CD14-positive monocyte (primary cell): ENCODE data around the gene CEP72. TPM values are rescaled to one million over a fixed set of nuclear protein-coding genes. Genes with fewer than 3 reads are reported as not detected.

ENCODE experiments used
- DNase-seq, 3 donors: peaks; one replicate each; pipeline ENCODE4 v3.0.0-alpha.2; 2011 to 2022
- H2AFZ ChIP-seq: 2 replicates; pipeline ENCODE4 v1.6.0; 2012; ENCODE audit warnings: mild to moderate bottlenecking, low read depth, low read length, inconsistent platforms; ENCODE audit not compliant: insufficient read depth, poor library complexity, severe bottlenecking
- H3K27ac ChIP-seq, 2 donors: 1 replicate in 1 of 2; 2 replicates in 1 of 2; pipeline ENCODE4 v1.5.1; 2012 to 2013; ENCODE audit warnings: low read length in 2 of 2, control low read depth in 1 of 2, inconsistent platforms in 1 of 2, low read depth in 1 of 2, mild to moderate bottlenecking in 1 of 2
- H3K27me3 ChIP-seq, 2 donors: one replicate each; pipeline versions ENCODE4 v1.6.0 to v1.6.1; 2011 to 2013; ENCODE audit warnings: low read length in 2 of 2; ENCODE audit not compliant: control insufficient read depth in 2 of 2, insufficient read depth in 2 of 2
- H3K36me3 ChIP-seq, 2 donors: replicated peaks in 1 of 2; 1 replicate in 1 of 2; 2 replicates in 1 of 2; pipeline versions ENCODE4 v1.5.1 to v1.6.1; 2012 to 2013; ENCODE audit warnings: low read length in 2 of 2, control low read depth in 1 of 2, inconsistent platforms in 1 of 2, mild to moderate bottlenecking in 1 of 2; ENCODE audit not compliant: insufficient read depth in 2 of 2, control insufficient read depth in 1 of 2
- H3K4me1 ChIP-seq, 2 donors: 1 replicate in 1 of 2; 2 replicates in 1 of 2; pipeline versions ENCODE4 v1.5.1 to v1.6.1; 2012 to 2013; ENCODE audit warnings: low read length in 2 of 2, control low read depth in 1 of 2, inconsistent platforms in 1 of 2, mild to moderate bottlenecking in 1 of 2, moderate library complexity in 1 of 2; ENCODE audit not compliant: insufficient read depth in 2 of 2, control insufficient read depth in 1 of 2
- H3K4me2 ChIP-seq: replicated peaks from 2 replicates; pipeline ENCODE3; 2012; ENCODE audit warnings: low read length, moderate library complexity, mild to moderate bottlenecking; ENCODE audit not compliant: poor library complexity, severe bottlenecking; ENCODE audit errors: extremely low read depth
- H3K4me3 ChIP-seq, 3 experiments: fragments of 200-600 bp in 1 of 3; sonication (generic) in 1 of 3; replicated peaks in 1 of 3; 1 replicate in 2 of 3; 2 replicates in 1 of 3; pipeline ENCODE4 v1.5.1; 2011 to 2013; ENCODE audit warnings: low read length in 3 of 3, mild to moderate bottlenecking in 3 of 3, control low read depth in 2 of 3, low read depth in 2 of 3, inconsistent platforms in 1 of 3, moderate library complexity in 1 of 3
- H3K79me2 ChIP-seq: 2 replicates; pipeline ENCODE4 v1.6.0; 2012; ENCODE audit warnings: mild to moderate bottlenecking, control low read depth, inconsistent platforms, low read length, moderate library complexity; ENCODE audit not compliant: insufficient read depth
- H3K9ac ChIP-seq: 2 replicates; pipeline ENCODE4 v1.6.0; 2017; ENCODE audit warnings: low read length, mild to moderate bottlenecking; ENCODE audit not compliant: insufficient read depth, poor library complexity, severe bottlenecking
- H3K9me3 ChIP-seq, 2 donors: replicated peaks in 1 of 2; 1 replicate in 1 of 2; 2 replicates in 1 of 2; pipeline versions ENCODE4 v1.5.1 to v1.6.1; 2012 to 2013; ENCODE audit warnings: low read length in 2 of 2, control low read depth in 1 of 2; ENCODE audit not compliant: control insufficient read depth in 1 of 2, insufficient read depth in 1 of 2
- H4K20me1 ChIP-seq: 2 replicates; pipeline ENCODE4 v1.6.0; 2012; ENCODE audit warnings: mild to moderate bottlenecking, low read length, control low read depth, moderate library complexity; ENCODE audit not compliant: insufficient read depth
- H3K27ac Mint-ChIP-seq, 7 donors: one replicate each; pipeline ENCODE4 v1.8.0; 2020; ENCODE audit warnings: mild to moderate bottlenecking in 7 of 7, mixed read lengths in 7 of 7, moderate library complexity in 6 of 7, inconsistent platforms in 2 of 7
- H3K27me3 Mint-ChIP-seq, 3 donors: one replicate each; pipeline ENCODE4 v1.8.0; 2021 to 2022; ENCODE audit warnings: low read depth in 3 of 3, mild to moderate bottlenecking in 3 of 3, mixed read lengths in 3 of 3, moderate library complexity in 3 of 3, inconsistent platforms in 1 of 3
- H3K36me3 Mint-ChIP-seq, 2 donors: one replicate each; pipeline ENCODE4 v1.8.0; 2020; ENCODE audit warnings: mixed read lengths in 2 of 2, inconsistent platforms in 1 of 2, mild to moderate bottlenecking in 1 of 2
- H3K4me1 Mint-ChIP-seq: one replicate; pipeline ENCODE4 v1.8.0; 2020; ENCODE audit warnings: mild to moderate bottlenecking, mixed read lengths
- H3K4me3 Mint-ChIP-seq, 2 donors: one replicate each; pipeline ENCODE4 v1.8.0; 2020; ENCODE audit warnings: mild to moderate bottlenecking in 2 of 2, mixed read lengths in 2 of 2, moderate library complexity in 1 of 2
- H3K9me3 Mint-ChIP-seq, 7 donors: one replicate each; pipeline ENCODE4 v1.8.0; 2020 to 2022; ENCODE audit warnings: mixed read lengths in 7 of 7, mild to moderate bottlenecking in 6 of 7, moderate library complexity in 6 of 7, inconsistent platforms in 2 of 7
- CTCF ChIP-seq: fragments of 200-600 bp; IDR thresholded peaks from one replicate; pipeline ENCODE4 v1.8.0; 2022; ENCODE audit warnings: antibody characterized with exemption, mild to moderate bottlenecking
- WGBS: methylation state at CpG from one replicate; pipeline ENCODE4 v1.1.5; 2013; ENCODE audit warnings: missing lambda C conversion rate; ENCODE audit not compliant: insufficient coverage; 5-methylcytosine and 5-hydroxymethylcytosine counted together
- intact Hi-C, 2 donors: fragments of 100-400 bp; cut with micrococcal nuclease; formaldehyde crosslinking; loops; one replicate each; pipeline versions ENCODE4 v1.15.0 to v1.15.1; 2023
- polyA plus RNA-seq, 3 donors: library from polyadenylated mRNA; depleted of rRNA in 1 of 3; unstranded in 2 of 3; stranded (reverse) in 1 of 3; fragments of 300-500 nt in 2 of 3; fragments of >200 nt in 1 of 3; fragmentation: Illumina TruSeq in 2 of 3; gene quantifications; 1 replicate in 2 of 3; 2 replicates in 1 of 3; pipeline ENCODE4 v1.2.3, GENCODE V29; 2012 to 2021

Gene CEP72
- polyA plus RNA-seq, 3 donors: 0.13 to 2.1 (median 0.24) TPM

GRCh38 chr5:595285-595875, 16.8 kb upstream of the CEP72 start:
- H3K4me1 Mint-ChIP-seq: peaks cover 4% of the 10 kb centered on the region
- no peak overlapping the region for H3K27ac ChIP-seq
- H3K4me3 Mint-ChIP-seq: peak overlapping the region in 1 of 2 donors; percentile 72
- peaks cover 15 to 45% of the 10 kb centered on the region in 2 donors for H3K27me3 ChIP-seq
- H3K27ac Mint-ChIP-seq: no peak overlapping the region
- H3K9me3 ChIP-seq: no peaks in the 10 kb centered on the region
- TF ChIP-seq CTCF: no peak
- H3K9me3 Mint-ChIP-seq: peaks cover 0 to 10% (median 4%) of the 10 kb centered on the region in 7 donors
- WGBS: 93% methylated on average over 3 of the region's 3 CpGs
- H3K4me2 ChIP-seq: no peak overlapping the region
- no peak overlapping the region for H2AFZ ChIP-seq
- no peaks in the 10 kb centered on the region for H4K20me1 ChIP-seq
- H3K9ac ChIP-seq: no peak overlapping the region
- H3K36me3 ChIP-seq: no peaks in the 10 kb centered on the region
- H3K27me3 Mint-ChIP-seq: peaks cover 36 to 61% (median 43%) of the 10 kb centered on the region in 3 donors
- intact Hi-C loops: no loop called here
- no peaks in the 10 kb centered on the region for H3K4me1 ChIP-seq
- no peak overlapping the region for H3K4me3 ChIP-seq
- DNase-seq: no peak
- H3K79me2 ChIP-seq: no peaks in the 10 kb centered on the region
- no peaks in the 10 kb centered on the region for H3K36me3 Mint-ChIP-seq

GRCh38 chr5:597871-598563, 14.1 kb upstream of the CEP72 start:
- H3K4me1 Mint-ChIP-seq: peaks cover 4% of the 10 kb centered on the region
- no peak for TF ChIP-seq CTCF
- H3K27ac Mint-ChIP-seq: no peak overlapping the region
- no peaks in the 10 kb centered on the region for H4K20me1 ChIP-seq
- DNase-seq: no peak
- H3K9me3 ChIP-seq: no peaks in the 10 kb centered on the region
- H3K36me3 Mint-ChIP-seq: no peaks in the 10 kb centered on the region
- WGBS: 83% methylated on average over 1 of the region's 10 CpGs
- intact Hi-C loops: no loop called here
- no peak overlapping the region for H3K4me3 ChIP-seq
- H3K9ac ChIP-seq: no peak overlapping the region
- no peaks in the 10 kb centered on the region for H3K4me1 ChIP-seq
- no peak overlapping the region for H2AFZ ChIP-seq
- H3K27me3 ChIP-seq: peaks cover 15 to 41% of the 10 kb centered on the region in 2 donors
- H3K4me3 Mint-ChIP-seq: peak overlapping the region in 1 of 2 donors; percentile 23
- no peak overlapping the region for H3K4me2 ChIP-seq
- H3K27me3 Mint-ChIP-seq: peaks cover 34 to 57% (median 39%) of the 10 kb centered on the region in 3 donors
- H3K36me3 ChIP-seq: no peaks in the 10 kb centered on the region
- no peaks in the 10 kb centered on the region for H3K79me2 ChIP-seq
- no peak overlapping the region for H3K27ac ChIP-seq
- H3K9me3 Mint-ChIP-seq: peaks cover 0 to 8% (median 0%) of the 10 kb centered on the region in 7 donors
